GM12878 (cell line): ENCODE data around the gene SLC22A23.

Experiments
- BCLAF1 ChIP-seq: fragments of 450-650 bp; IDR thresholded peaks from 2 replicates; pipeline ENCODE4 v1.6.1; 2017; ENCODE audit warnings: antibody characterized with exemption, mild to moderate bottlenecking, moderate library complexity
- BRCA1 ChIP-seq: IDR thresholded peaks from 2 replicates; pipeline ENCODE4 v1.6.1; 2011; ENCODE audit warnings: low read depth, low read length, improper control_type of control experiment
- CTCF ChIP-seq, 3 experiments: IDR thresholded peaks in 2 of 3; conservative IDR thresholded peaks in 1 of 3; 2 replicates each; pipeline ENCODE4 v1.5.1; 2011; ENCODE audit warnings: low read depth in 3 of 3, low read length in 3 of 3, mild to moderate bottlenecking in 3 of 3, control low read depth in 2 of 3, moderate library complexity in 2 of 3, inconsistent platforms in 1 of 3, mixed read lengths in 1 of 3; ENCODE audit not compliant: control insufficient read depth in 2 of 3, insufficient read depth in 1 of 3; ENCODE audit errors: extremely low read depth in 1 of 3
- EZH2 ChIP-seq: IDR thresholded peaks from 2 replicates; pipeline ENCODE4 v1.6.1; 2012; ENCODE audit warnings: low read depth, mild to moderate bottlenecking, control low read depth, inconsistent platforms, low read length, borderline replicate concordance; ENCODE audit not compliant: control insufficient read depth
- HDGF ChIP-seq: fragments of 450-650 bp; IDR thresholded peaks from 2 replicates; pipeline ENCODE4 v1.6.1; 2016; ENCODE audit warnings: antibody characterized with exemption
- POLR2A ChIP-seq: IDR thresholded peaks from 2 replicates; pipeline ENCODE4 v1.6.1; 2011; ENCODE audit warnings: low read depth, mild to moderate bottlenecking, low read length
- POLR2AphosphoS5 ChIP-seq: IDR thresholded peaks from 2 replicates; pipeline ENCODE4 v1.6.1; 2011; ENCODE audit warnings: mild to moderate bottlenecking, low read length, inconsistent platforms
- REST ChIP-seq: IDR thresholded peaks from 2 replicates; pipeline ENCODE4 v1.6.1; 2012; ENCODE audit warnings: mild to moderate bottlenecking, low read depth, low read length
- SMC3 ChIP-seq: IDR thresholded peaks from 2 replicates; pipeline ENCODE4 v1.6.1; 2011; ENCODE audit warnings: low read length, improper control_type of control experiment, borderline replicate concordance
- SUZ12 ChIP-seq: fragments of 200-600 bp; sonication (generic); IDR thresholded peaks from one replicate; pipeline ENCODE4 v1.6.1; 2018; ENCODE audit warnings: antibody characterized with exemption, mild to moderate bottlenecking; ENCODE audit not compliant: unreplicated experiment
- YY1 ChIP-seq: IDR thresholded peaks from 2 replicates; pipeline ENCODE4 v1.6.1; 2011; ENCODE audit warnings: low read depth, mild to moderate bottlenecking, low read length

GRCh38 chr6:3297006-3297405 is 159.8 kb downstream of the SLC22A23 start:
- TF ChIP-seq SMC3 (no peak), BRCA1 (no peak), EZH2 (no peak), YY1 (no peak), SUZ12 (no peak), CTCF (IDR thresholded peaks at IDR 0.05 in 2 of 3, conservative IDR thresholded peaks at IDR 0.05 in 1 of 3; ENCODE audit: control insufficient read depth in 2 of 3, extremely low read depth in 1 of 3, insufficient read depth in 1 of 3, low read depth in 3 of 3, low read length in 3 of 3) (no peak), BCLAF1 (no peak), REST (no peak), POLR2A (no peak), HDGF (no peak), POLR2AphosphoS5 (no peak)
